Hepatocyte (in vitro differentiated cells): Measurements from ENCODE around the gene ZCCHC9.

Source experiments
- EZH2 ChIP-seq: fragments of 200-600 bp; sonication (generic); IDR thresholded peaks from 2 replicates; pipeline ENCODE4 v1.6.1; 2016; ENCODE audit warnings: antibody characterized with exemption, mild to moderate bottlenecking, borderline replicate concordance
- EZH2phosphoT487 ChIP-seq: fragments of 200-600 bp; sonication (generic); IDR thresholded peaks from one replicate; pipeline ENCODE4 v1.6.1; 2018; ENCODE audit warnings: antibody characterized with exemption, mild to moderate bottlenecking, low read depth, moderate library complexity; ENCODE audit not compliant: unreplicated experiment, severe bottlenecking

DNA sequence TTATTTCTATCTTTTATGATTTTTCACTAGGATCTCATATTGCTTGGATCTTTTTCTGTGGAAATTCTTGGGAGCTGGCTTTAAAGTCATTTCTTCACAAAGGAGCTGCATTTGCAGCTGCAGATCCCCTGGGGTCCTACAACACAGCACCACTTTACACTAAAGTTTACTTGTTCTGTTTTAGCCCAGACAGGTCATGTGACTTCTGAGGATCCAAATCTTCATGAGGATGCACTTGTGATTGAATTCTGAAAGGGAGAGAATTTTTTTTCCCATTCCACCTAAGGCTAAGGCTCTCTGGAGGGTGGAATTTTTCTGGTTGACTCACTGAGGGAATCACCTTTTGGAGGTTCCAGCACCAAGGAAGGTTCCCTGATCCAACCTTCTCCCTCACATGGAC is 49.1 kb downstream of the ZCCHC9 start:
- TF ChIP-seq EZH2phosphoT487 (no peak), EZH2 (no peak)
